ENCODE data around the gene METTL6. TPM values are rescaled to one million over a fixed set of nuclear protein-coding genes. Genes with fewer than 3 reads are reported as not detected.

The METTL6 gene
- total and polyA plus RNA-seq, 2 donors (not counting 1 experiment from before 2014, with no cell fraction given): 7.6 to 23.9 TPM

GRCh38 chr3:15427981-15428380 is 637 bp upstream of the METTL6 start:
- peak overlapping the region; percentile 75 to 85 for H3K27ac ChIP-seq (ENCODE audit: low read length in 2 of 2)
- ChIA-PET POLR2A (no interaction called here), CTCF (interaction anchor here (1.5 to 1.8 kb wide), 2 partner anchors 23 to 129 kb away, joined by 8 to 9 read pairs; no protein-coding TSS in a partner anchor)
- H3K4me1 ChIP-seq (ENCODE audit: control insufficient read depth in 2 of 2, insufficient read depth in 2 of 2, low read length in 2 of 2): peaks cover 19 to 28% of the 10 kb centered on the region in 2 donors
- H3K27me3 ChIP-seq (replicated peaks in 1 of 4; ENCODE audit: control extremely low read depth in 1 of 4, control insufficient read depth in 3 of 4, insufficient read depth in 4 of 4, low read length in 3 of 4): no peaks in the 10 kb centered on the region
- TF ChIP-seq CTCF (IDR thresholded peaks at IDR 0.05) (no peak), EZH2 (IDR thresholded peaks at IDR 0.05; ENCODE audit: borderline replicate concordance, insufficient read depth, low read depth, low read length, poor library complexity, severe bottlenecking) (no peak)
- 2% methylated on average over 11 of the region's 11 CpGs for WGBS (ENCODE audit: insufficient coverage)
- H3K9ac ChIP-seq (ENCODE audit: low read length): peak overlapping the region; percentile 99
- no peak for DNase-seq
- no peaks in the 10 kb centered on the region for H3K9me3 ChIP-seq (ENCODE audit: control extremely low read depth in 1 of 3, control insufficient read depth in 2 of 3, insufficient read depth in 1 of 3, low read length in 2 of 3)
- Mint-ChIP-seq H3K4me1 (peaks cover 45% of the 10 kb centered on the region), H3K27me3 (no peaks in the 10 kb centered on the region), H3K9me3 (ENCODE audit: insufficient read depth) (no peaks in the 10 kb centered on the region), H3K27ac (peak overlapping the region; percentile 92), H3K4me3 (peak overlapping the region; percentile 95)
- peak overlapping the region; percentile 96 for H2AFZ ChIP-seq (ENCODE audit: insufficient read depth, low read depth, low read length, poor library complexity, severe bottlenecking)
- H3K4me3 ChIP-seq (ENCODE audit: control extremely low read depth in 1 of 5, extremely low read depth in 1 of 5, insufficient read depth in 1 of 5, low read depth in 2 of 5, low read length in 4 of 5): peak overlapping the region; percentile 88 to 99 (median 94)
- no peaks in the 10 kb centered on the region for H4K20me1 ChIP-seq (ENCODE audit: control insufficient read depth, insufficient read depth, low read length, poor library complexity, severe bottlenecking)
- no peak for ATAC-seq (ENCODE audit: low read depth)
- H3K79me2 ChIP-seq (ENCODE audit: control insufficient read depth, insufficient read depth, low read length): peaks cover 53% of the 10 kb centered on the region
- H3K36me3 ChIP-seq (replicated peaks in 1 of 2; ENCODE audit: control extremely low read depth in 1 of 2, control insufficient read depth in 1 of 2, extremely low read depth in 1 of 2, insufficient read depth in 2 of 2, low read length in 1 of 2): peaks cover 3 to 37% of the 10 kb centered on the region in 2 experiments
- peak overlapping the region; percentile 81 for H3K4me2 ChIP-seq (replicated peaks; ENCODE audit: low read depth, low read length, poor library complexity, severe bottlenecking)
- intact Hi-C loops (cut with micrococcal nuclease): loop anchor here (1.0 to 10.0 kb wide), 6 partner anchors 49 to 837 kb away; partner anchors contain the start of genes BTD, CAPN7, CCDC174 and DPH3

GRCh38 chr3:15426579-15427118 is 695 bp downstream of the METTL6 start:
- ChIA-PET CTCF (interaction anchor here (1.5 to 2.0 kb wide), 3 partner anchors 22 to 223 kb away, joined by 5 to 9 read pairs (median 8); no protein-coding TSS in a partner anchor), POLR2A (no interaction called here)
- Histone ChIP-seq H4K20me1 (ENCODE audit: control insufficient read depth, insufficient read depth, low read length, poor library complexity, severe bottlenecking) (no peaks in the 10 kb centered on the region), H3K27ac (ENCODE audit: low read length in 2 of 2) (peak overlapping the region; percentile 75 to 85), H3K9ac (ENCODE audit: low read length) (peak overlapping the region; percentile 99), H3K79me2 (ENCODE audit: control insufficient read depth, insufficient read depth, low read length) (peaks cover 53% of the 10 kb centered on the region), H3K27me3 (replicated peaks in 1 of 4; ENCODE audit: control extremely low read depth in 1 of 4, control insufficient read depth in 3 of 4, insufficient read depth in 4 of 4, low read length in 3 of 4) (no peaks in the 10 kb centered on the region), H3K4me1 (ENCODE audit: control insufficient read depth in 2 of 2, insufficient read depth in 2 of 2, low read length in 2 of 2) (peaks cover 19 to 28% of the 10 kb centered on the region in 2 donors), H3K36me3 (replicated peaks in 1 of 2; ENCODE audit: control extremely low read depth in 1 of 2, control insufficient read depth in 1 of 2, extremely low read depth in 1 of 2, insufficient read depth in 2 of 2, low read length in 1 of 2) (peaks cover 6 to 44% of the 10 kb centered on the region in 2 experiments), H3K9me3 (ENCODE audit: control extremely low read depth in 1 of 3, control insufficient read depth in 2 of 3, insufficient read depth in 1 of 3, low read length in 2 of 3) (no peaks in the 10 kb centered on the region), H2AFZ (ENCODE audit: insufficient read depth, low read depth, low read length, poor library complexity, severe bottlenecking) (peak overlapping the region; percentile 96), H3K4me2 (replicated peaks; ENCODE audit: low read depth, low read length, poor library complexity, severe bottlenecking) (peak overlapping the region; percentile 81), H3K4me3 (ENCODE audit: control extremely low read depth in 1 of 5, extremely low read depth in 1 of 5, insufficient read depth in 1 of 5, low read depth in 2 of 5, low read length in 4 of 5) (peak overlapping the region; percentile 88 to 99 (median 94))
- Mint-ChIP-seq H3K9me3 (ENCODE audit: insufficient read depth) (no peaks in the 10 kb centered on the region), H3K27me3 (no peaks in the 10 kb centered on the region), H3K27ac (peak overlapping the region; percentile 92), H3K4me1 (peaks cover 45% of the 10 kb centered on the region), H3K4me3 (peak overlapping the region; percentile 95)
- TF ChIP-seq EZH2 (IDR thresholded peaks at IDR 0.05; ENCODE audit: borderline replicate concordance, insufficient read depth, low read depth, low read length, poor library complexity, severe bottlenecking): no peak
- no peak for TF ChIP-seq CTCF (IDR thresholded peaks at IDR 0.05)
- ATAC-seq (ENCODE audit: low read depth): no peak
- intact Hi-C loops (cut with micrococcal nuclease): loop anchor here (1.0 to 10.0 kb wide), 6 partner anchors 48 to 838 kb away; partner anchors contain the start of genes BTD, CAPN7, CCDC174 and DPH3
- no peak for DNase-seq
- 38% methylated on average over 12 of the region's 16 CpGs for WGBS (ENCODE audit: insufficient coverage)

Data from B cell (primary cell).